IMR-90 (cell line): ENCODE measurements around the gene MTHFSD. TPM values are rescaled to one million over a fixed set of nuclear protein-coding genes. Genes with fewer than 3 reads are reported as not detected.

Experiments
- ATAC-seq: fragments of 200-7000 bp; cut with Tn5 transposase; 2 replicates; pipeline ENCODE4 v1.9.1; 2020; ENCODE audit warnings: low read depth, mild to moderate bottlenecking, moderate library complexity
- BruUV-seq: library from RNA; stranded (reverse); fragments of 400-500 nt; replicated peaks from 2 replicates; lab custom pipeline; 2021; lab: Mats Ljungman, UMichigan
- CTCF ChIA-PET: fragments of 300-600 bp; formaldehyde crosslinking; extraction: SDS; loops from one replicate; lab custom pipeline; 2021; ENCODE audit warnings: antibody characterized with exemption; lab: Yijun Ruan, JAX
- POLR2A ChIA-PET: fragments of 300-600 bp; sonication (Branson Sonifier 250); formaldehyde crosslinking; loops from one replicate; lab custom pipeline; 2022; ENCODE audit warnings: antibody characterized with exemption; ENCODE audit not compliant: unreplicated experiment; lab: Charles Lee
- DNase-seq: peaks from one replicate; pipeline ENCODE4 v3.0.0; 2013
- H2AFZ ChIP-seq: replicated peaks from 2 replicates; pipeline ENCODE3; 2013; ENCODE audit warnings: low read length, mild to moderate bottlenecking; ENCODE audit not compliant: poor library complexity
- H2AK5ac ChIP-seq: 2 replicates; pipeline ENCODE4 v1.6.1; 2013; ENCODE audit warnings: low read depth, low read length, inconsistent platforms
- H2AK9ac ChIP-seq: replicated peaks from 2 replicates; pipeline ENCODE3; 2013; ENCODE audit warnings: mild to moderate bottlenecking, low read depth, low read length, moderate library complexity; ENCODE audit not compliant: poor library complexity
- H2BK120ac ChIP-seq: 2 replicates; pipeline ENCODE4 v1.6.1; 2013; ENCODE audit warnings: low read depth, low read length, inconsistent platforms
- H2BK15ac ChIP-seq: 3 replicates; pipeline ENCODE4 v1.6.1; 2013; ENCODE audit warnings: low read depth, low read length, inconsistent platforms
- H2BK20ac ChIP-seq: 2 replicates; pipeline ENCODE4 v1.6.1; 2013; ENCODE audit warnings: low read depth, mild to moderate bottlenecking, inconsistent platforms, low read length, moderate library complexity
- H2BK5ac ChIP-seq: 2 replicates; pipeline ENCODE4 v1.6.1; 2013; ENCODE audit warnings: mild to moderate bottlenecking, low read depth, low read length, inconsistent platforms; ENCODE audit not compliant: poor library complexity, severe bottlenecking
- H3K14ac ChIP-seq: replicated peaks from 2 replicates; pipeline ENCODE4 v1.6.1; 2013; ENCODE audit warnings: low read depth, low read length, inconsistent platforms
- H3K18ac ChIP-seq: 2 replicates; pipeline ENCODE4 v1.6.1; 2013; ENCODE audit warnings: low read depth, low read length, control low read depth
- H3K23ac ChIP-seq: 2 replicates; pipeline ENCODE4 v1.6.1; 2013; ENCODE audit warnings: low read depth, low read length, inconsistent platforms
- H3K27ac ChIP-seq: 2 replicates; pipeline ENCODE4 v1.5.1; 2013; ENCODE audit warnings: mild to moderate bottlenecking, control low read depth, low read length; ENCODE audit not compliant: insufficient read depth
- H3K27me3 ChIP-seq: 2 replicates; pipeline ENCODE4 v1.6.1; 2013; ENCODE audit warnings: low read length; ENCODE audit not compliant: control insufficient read depth, insufficient read depth
- H3K36me3 ChIP-seq: 2 replicates; pipeline ENCODE4 v1.6.1; 2013; ENCODE audit warnings: low read length, mixed read lengths; ENCODE audit not compliant: control insufficient read depth, insufficient read depth
- H3K4ac ChIP-seq: 2 replicates; pipeline ENCODE4 v1.6.1; 2013; ENCODE audit warnings: low read depth, low read length, inconsistent platforms
- H3K4me1 ChIP-seq: 2 replicates; pipeline ENCODE4 v1.6.1; 2013; ENCODE audit warnings: low read length, mixed read lengths; ENCODE audit not compliant: control insufficient read depth, insufficient read depth
- H3K4me2 ChIP-seq: 2 replicates; pipeline ENCODE4 v1.6.1; 2013; ENCODE audit warnings: low read depth, mild to moderate bottlenecking, control low read depth, low read length, moderate library complexity
- H3K4me3 ChIP-seq: 2 replicates; pipeline ENCODE4 v1.5.1; 2013; ENCODE audit warnings: low read depth, mild to moderate bottlenecking, control low read depth, low read length, moderate library complexity; ENCODE audit not compliant: insufficient read depth
- H3K56ac ChIP-seq: 2 replicates; pipeline ENCODE4 v1.6.1; 2013; ENCODE audit warnings: low read length, inconsistent platforms; ENCODE audit not compliant: insufficient read depth; ENCODE audit errors: extremely low read depth
- H3K79me1 ChIP-seq, 2 experiments: 2 replicates each; pipeline ENCODE4 v1.6.1; 2013; ENCODE audit warnings: low read length in 2 of 2, inconsistent platforms in 1 of 2, low read depth in 1 of 2
- H3K9ac ChIP-seq: 2 replicates; pipeline ENCODE4 v1.6.1; 2013; ENCODE audit warnings: low read depth, low read length, control low read depth
- H3K9me1 ChIP-seq: 2 replicates; pipeline ENCODE4 v1.6.1; 2013; ENCODE audit warnings: low read length, inconsistent platforms; ENCODE audit not compliant: insufficient read depth
- H3K9me3 ChIP-seq: 2 replicates; pipeline ENCODE4 v1.6.1; 2013; ENCODE audit warnings: low read length; ENCODE audit not compliant: control insufficient read depth, insufficient read depth
- H4K20me1 ChIP-seq: 2 replicates; pipeline ENCODE4 v1.6.1; 2013; ENCODE audit warnings: low read length, inconsistent platforms; ENCODE audit not compliant: insufficient read depth
- H4K5ac ChIP-seq: 2 replicates; pipeline ENCODE4 v1.6.1; 2013; ENCODE audit warnings: mild to moderate bottlenecking, low read depth, low read length, control low read depth
- H4K8ac ChIP-seq, 2 experiments: 2 replicates each; pipeline ENCODE4 v1.6.1; 2013; ENCODE audit warnings: low read depth in 2 of 2, low read length in 2 of 2, control low read depth in 1 of 2, inconsistent platforms in 1 of 2
- H4K91ac ChIP-seq: 2 replicates; pipeline ENCODE4 v1.6.1; 2013; ENCODE audit warnings: low read depth, low read length, inconsistent platforms; ENCODE audit not compliant: insufficient read depth
- BHLHE40 ChIP-seq: fragments of 150-350 bp; IDR thresholded peaks from 2 replicates; pipeline ENCODE4 v1.6.1; 2016; ENCODE audit warnings: mild to moderate bottlenecking, low read depth, low read length
- CEBPB ChIP-seq: IDR thresholded peaks from 2 replicates; pipeline ENCODE4 v1.6.1; 2012; ENCODE audit warnings: low read depth, low read length, improper control_type of control experiment
- CHD1 ChIP-seq: IDR thresholded peaks from 2 replicates; pipeline ENCODE4 v1.6.1; 2012; ENCODE audit warnings: low read depth, low read length, improper control_type of control experiment
- FOS ChIP-seq: fragments of 150-350 bp; IDR thresholded peaks from 2 replicates; pipeline ENCODE4 v1.6.1; 2016; ENCODE audit warnings: low read depth, low read length
- MAFK ChIP-seq: IDR thresholded peaks from 2 replicates; pipeline ENCODE4 v1.6.1; 2012; ENCODE audit warnings: low read depth, low read length, improper control_type of control experiment
- MAZ ChIP-seq: IDR thresholded peaks from 2 replicates; pipeline ENCODE4 v1.6.1; 2012; ENCODE audit warnings: low read depth, mild to moderate bottlenecking, low read length, improper control_type of control experiment, moderate library complexity, borderline replicate concordance
- MXI1 ChIP-seq: IDR thresholded peaks from 2 replicates; pipeline ENCODE4 v1.6.1; 2012; ENCODE audit warnings: low read depth, mild to moderate bottlenecking, low read length, moderate library complexity, borderline replicate concordance
- NFE2L2 ChIP-seq: fragments of 150-350 bp; IDR thresholded peaks from 2 replicates; pipeline ENCODE4 v1.6.1; 2016; ENCODE audit warnings: low read depth, mild to moderate bottlenecking, low read length
- POLR2A ChIP-seq: IDR thresholded peaks from 2 replicates; pipeline ENCODE4 v1.6.1; 2012; ENCODE audit warnings: mild to moderate bottlenecking, low read depth, low read length
- RAD21 ChIP-seq: IDR thresholded peaks from 2 replicates; pipeline ENCODE4 v1.6.1; 2012; ENCODE audit warnings: low read length, improper control_type of control experiment
- RCOR1 ChIP-seq: IDR thresholded peaks from 2 replicates; pipeline ENCODE4 v1.6.1; 2012; ENCODE audit warnings: mild to moderate bottlenecking, low read length, improper control_type of control experiment; ENCODE audit not compliant: insufficient replicate concordance
- RFX5 ChIP-seq: IDR thresholded peaks from 2 replicates; pipeline ENCODE4 v1.8.0; 2012; ENCODE audit warnings: low read depth, mild to moderate bottlenecking, low read length, moderate library complexity
- SMC3 ChIP-seq: fragments of 150-350 bp; IDR thresholded peaks from 2 replicates; pipeline ENCODE4 v1.6.1; 2016; ENCODE audit warnings: low read depth, mild to moderate bottlenecking, antibody characterized with exemption, low read length, moderate library complexity
- WGBS, 2 experiments: methylation state at CpG; one replicate each; pipeline versions ENCODE4 v1.1.5 to v1.1.7; 2013; ENCODE audit warnings: missing lambda C conversion rate in 2 of 2; ENCODE audit not compliant: insufficient read length in 1 of 2; ENCODE audit errors: extremely low coverage in 2 of 2; 5-methylcytosine and 5-hydroxymethylcytosine counted together
- dilution Hi-C: fragments of 300-500 bp; cut with HindIII; formaldehyde crosslinking; loops from one replicate; pipeline ENCODE4 v1.14.3; 2018; ENCODE audit warnings: low sequenced_read_pairs; ENCODE audit not compliant: unreplicated experiment
- in situ Hi-C: fragments of 300-500 bp; cut with MboI; formaldehyde crosslinking; loops from 3 replicates; pipeline ENCODE4 v1.14.3; 2019; ENCODE audit warnings: low sequenced_read_pairs, inconsistent platforms, mixed read lengths
- intact Hi-C: fragments of 100-400 bp; cut with micrococcal nuclease; formaldehyde crosslinking; loops from 2 replicates; pipeline ENCODE4 v1.10.0; 2022
- polyA plus RNA-seq, 3 experiments: library from polyadenylated mRNA; depleted of rRNA; stranded (reverse); fragments of >200 nt; gene quantifications; 2 replicates each; pipeline ENCODE4 v1.2.3, GENCODE V29; 2012; ENCODE audit warnings: low replicate concordance in 1 of 3
- total RNA-seq: library from RNA; depleted of rRNA; stranded (reverse); fragments of >200 nt; gene quantifications from 2 replicates; pipeline ENCODE4 v1.2.3, GENCODE V29; 2012
- TF ChIP-seq, protein P1 (sequence below): fragments of 150-350 bp; IDR thresholded peaks from 2 replicates; pipeline ENCODE4 v1.6.1; 2017; ENCODE audit warnings: mild to moderate bottlenecking, antibody characterized with exemption, low read length, low read depth
- TF ChIP-seq, protein P2 (sequence below): fragments of 150-350 bp; IDR thresholded peaks from 2 replicates; pipeline ENCODE4 v1.6.1; 2016; ENCODE audit warnings: low read depth, mild to moderate bottlenecking, low read length, moderate library complexity, borderline replicate concordance
- TF ChIP-seq, protein P3 (sequence below): conservative IDR thresholded peaks from 2 replicates; pipeline ENCODE4 v1.5.1; 2012; ENCODE audit warnings: mild to moderate bottlenecking, low read depth, low read length, improper control_type of control experiment

Gene MTHFSD
- total and polyA plus RNA-seq, 2 of the 4 experiments (the other 2 are of a cell fraction): 8.2 to 16.8 TPM

DNA sequence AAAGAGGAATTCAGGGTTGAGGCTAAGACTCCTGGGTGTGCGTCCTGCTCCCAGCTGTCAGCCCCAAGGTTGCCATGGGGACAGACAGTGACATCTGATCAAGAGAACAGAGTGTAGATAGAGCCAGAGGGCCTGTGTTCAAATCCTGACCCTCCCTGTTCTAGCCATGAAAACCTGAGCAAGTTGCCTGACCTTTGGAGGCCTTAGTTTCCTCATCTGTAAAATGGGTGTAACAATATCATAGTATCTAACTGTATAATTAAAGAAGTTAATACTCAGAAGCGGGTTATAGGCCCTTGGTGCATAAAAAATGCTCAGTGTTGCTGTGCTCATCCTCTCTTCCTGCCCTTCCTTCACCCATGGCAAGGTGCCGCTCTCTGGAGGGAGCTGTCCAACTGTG, 73.4 kb downstream of the MTHFSD start:
- ATAC-seq: no peak
- H2BK5ac ChIP-seq: no peak overlapping the region
- H3K18ac ChIP-seq: no peak overlapping the region
- no peak overlapping the region for H2BK120ac ChIP-seq
- H4K8ac ChIP-seq: no peak overlapping the region
- POLR2A ChIA-PET: no interaction called here
- no peak overlapping the region for H3K23ac ChIP-seq
- in situ Hi-C loops (no loop called here), dilution Hi-C loops (no loop called here), intact Hi-C loops (no loop called here)
- no peak overlapping the region for H3K4me2 ChIP-seq
- H3K4me3 ChIP-seq: no peak overlapping the region
- no peak overlapping the region for H3K14ac ChIP-seq
- no peak overlapping the region for H2AK5ac ChIP-seq
- H2BK15ac ChIP-seq: no peak overlapping the region
- H3K56ac ChIP-seq: no peak overlapping the region
- DNase-seq: no peak
- CTCF ChIA-PET: interaction anchor here (0.6 kb wide), 2 partner anchors 75 to 753 kb away, joined by 3 read pairs; no protein-coding TSS in a partner anchor
- H3K79me1 ChIP-seq: peaks cover 46 to 96% of the 10 kb centered on the region in 2 experiments
- no peaks in the 10 kb centered on the region for H3K27me3 ChIP-seq
- H4K5ac ChIP-seq: no peak overlapping the region
- H3K4me1 ChIP-seq: peaks cover 31% of the 10 kb centered on the region
- no peak overlapping the region for H4K91ac ChIP-seq
- H2BK20ac ChIP-seq: no peak overlapping the region
- H3K4ac ChIP-seq: no peak overlapping the region
- no peak overlapping the region for H3K9ac ChIP-seq
- H3K9me3 ChIP-seq: peaks cover 10% of the 10 kb centered on the region; the same call in 1 of the 2 replicates
- 100% methylated on average over 1 of the region's 3 CpGs; no CpG with 5 or more reads in 1 of the 2 experiments for WGBS, 2 experiments
- no peak overlapping the region for H3K27ac ChIP-seq
- H3K9me1 ChIP-seq: peaks cover 53% of the 10 kb centered on the region
- peaks cover 68% of the 10 kb centered on the region for H3K36me3 ChIP-seq
- no TSS peak for BruUV-seq
- H4K20me1 ChIP-seq: peaks cover 90% of the 10 kb centered on the region
- TF ChIP-seq NFE2L2: no peak
- no peak for TF ChIP-seq CEBPB
- no peak for TF ChIP-seq CHD1
- TF ChIP-seq FOS: no peak
- TF ChIP-seq RFX5: no peak
- TF ChIP-seq MAFK: no peak
- TF ChIP-seq, protein P1, sequence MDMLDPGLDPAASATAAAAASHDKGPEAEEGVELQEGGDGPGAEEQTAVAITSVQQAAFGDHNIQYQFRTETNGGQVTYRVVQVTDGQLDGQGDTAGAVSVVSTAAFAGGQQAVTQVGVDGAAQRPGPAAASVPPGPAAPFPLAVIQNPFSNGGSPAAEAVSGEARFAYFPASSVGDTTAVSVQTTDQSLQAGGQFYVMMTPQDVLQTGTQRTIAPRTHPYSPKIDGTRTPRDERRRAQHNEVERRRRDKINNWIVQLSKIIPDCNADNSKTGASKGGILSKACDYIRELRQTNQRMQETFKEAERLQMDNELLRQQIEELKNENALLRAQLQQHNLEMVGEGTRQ: no peak
- TF ChIP-seq MAZ: no peak
- TF ChIP-seq, protein P2, sequence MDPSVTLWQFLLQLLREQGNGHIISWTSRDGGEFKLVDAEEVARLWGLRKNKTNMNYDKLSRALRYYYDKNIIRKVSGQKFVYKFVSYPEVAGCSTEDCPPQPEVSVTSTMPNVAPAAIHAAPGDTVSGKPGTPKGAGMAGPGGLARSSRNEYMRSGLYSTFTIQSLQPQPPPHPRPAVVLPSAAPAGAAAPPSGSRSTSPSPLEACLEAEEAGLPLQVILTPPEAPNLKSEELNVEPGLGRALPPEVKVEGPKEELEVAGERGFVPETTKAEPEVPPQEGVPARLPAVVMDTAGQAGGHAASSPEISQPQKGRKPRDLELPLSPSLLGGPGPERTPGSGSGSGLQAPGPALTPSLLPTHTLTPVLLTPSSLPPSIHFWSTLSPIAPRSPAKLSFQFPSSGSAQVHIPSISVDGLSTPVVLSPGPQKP: no peak
- TF ChIP-seq RCOR1: no peak
- TF ChIP-seq POLR2A: no peak
- TF ChIP-seq RAD21: no peak
- no peak for TF ChIP-seq BHLHE40
- TF ChIP-seq, protein P3, sequence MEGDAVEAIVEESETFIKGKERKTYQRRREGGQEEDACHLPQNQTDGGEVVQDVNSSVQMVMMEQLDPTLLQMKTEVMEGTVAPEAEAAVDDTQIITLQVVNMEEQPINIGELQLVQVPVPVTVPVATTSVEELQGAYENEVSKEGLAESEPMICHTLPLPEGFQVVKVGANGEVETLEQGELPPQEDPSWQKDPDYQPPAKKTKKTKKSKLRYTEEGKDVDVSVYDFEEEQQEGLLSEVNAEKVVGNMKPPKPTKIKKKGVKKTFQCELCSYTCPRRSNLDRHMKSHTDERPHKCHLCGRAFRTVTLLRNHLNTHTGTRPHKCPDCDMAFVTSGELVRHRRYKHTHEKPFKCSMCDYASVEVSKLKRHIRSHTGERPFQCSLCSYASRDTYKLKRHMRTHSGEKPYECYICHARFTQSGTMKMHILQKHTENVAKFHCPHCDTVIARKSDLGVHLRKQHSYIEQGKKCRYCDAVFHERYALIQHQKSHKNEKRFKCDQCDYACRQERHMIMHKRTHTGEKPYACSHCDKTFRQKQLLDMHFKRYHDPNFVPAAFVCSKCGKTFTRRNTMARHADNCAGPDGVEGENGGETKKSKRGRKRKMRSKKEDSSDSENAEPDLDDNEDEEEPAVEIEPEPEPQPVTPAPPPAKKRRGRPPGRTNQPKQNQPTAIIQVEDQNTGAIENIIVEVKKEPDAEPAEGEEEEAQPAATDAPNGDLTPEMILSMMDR: no peak
- TF ChIP-seq MXI1: no peak
- no peak for TF ChIP-seq SMC3
- no peak overlapping the region for H2AFZ ChIP-seq
- no peak overlapping the region for H2AK9ac ChIP-seq
